Endothelial cell of umbilical vein (primary cell): ENCODE data around the gene HKDC1. TPM values are rescaled to one million over a fixed set of nuclear protein-coding genes. Genes with fewer than 3 reads are reported as not detected.

Experiments
- BruUV-seq: library from RNA; stranded (reverse); fragments of 400-500 nt; replicated peaks from 2 replicates; lab custom pipeline; 2021; lab: Mats Ljungman, UMichigan
- CTCF ChIA-PET: fragments of 300-600, 350-600 bp; sonication (Branson Sonifier 250); formaldehyde crosslinking; loops from one replicate; lab custom pipeline; 2021; ENCODE audit warnings: antibody characterized with exemption, inconsistent platforms; lab: Charles Lee
- POLR2A ChIA-PET: fragments of 300-600, 350-600 bp; sonication (Branson Sonifier 250); formaldehyde crosslinking; loops from one replicate; lab custom pipeline; 2021; ENCODE audit warnings: antibody characterized with exemption, inconsistent platforms; lab: Charles Lee
- DNase-seq: peaks from one replicate; pipeline ENCODE4 v3.0.0-alpha.2; 2011; ENCODE audit warnings: low read depth, low spot score
- FAIRE-seq: peaks from 2 replicates; lab custom pipeline; 2011; peaks lifted over from hg19 to GRCh38; lab: Jason Lieb, UNC
- H2AFZ ChIP-seq: 2 replicates; pipeline ENCODE4 v1.6.0; 2012; ENCODE audit warnings: low read depth, low read length, control low read depth, inconsistent platforms
- H3K27ac ChIP-seq: 2 replicates; pipeline ENCODE4 v1.5.1; 2011; ENCODE audit warnings: low read depth, mild to moderate bottlenecking, control low read depth, low read length, moderate library complexity; ENCODE audit not compliant: insufficient read depth
- H3K27me3 ChIP-seq, 2 experiments: 2 replicates each; pipeline versions ENCODE4 v1.6.0 to v1.6.1; 2011; ENCODE audit warnings: low read length in 2 of 2, mixed read lengths in 1 of 2; ENCODE audit not compliant: control insufficient read depth in 2 of 2, insufficient read depth in 2 of 2
- H3K36me3 ChIP-seq, 2 experiments: 2 replicates in 1 of 2; 3 replicates in 1 of 2; pipeline ENCODE4 v1.5.1; 2011; ENCODE audit warnings: low read length in 2 of 2, mild to moderate bottlenecking in 1 of 2, moderate library complexity in 1 of 2; ENCODE audit not compliant: control insufficient read depth in 2 of 2, insufficient read depth in 2 of 2; ENCODE audit errors: extremely low read depth in 1 of 2
- H3K4me1 ChIP-seq: 3 replicates; pipeline ENCODE4 v1.5.1; 2011; ENCODE audit warnings: mild to moderate bottlenecking, low read length; ENCODE audit not compliant: control insufficient read depth, insufficient read depth; ENCODE audit errors: extremely low read depth
- H3K4me2 ChIP-seq: 2 replicates; pipeline ENCODE4 v1.6.1; 2011; ENCODE audit warnings: low read length, control low read depth, mixed read lengths; ENCODE audit not compliant: insufficient read depth
- H3K4me3 ChIP-seq, 3 experiments: fragments of 200-600 bp in 1 of 3; sonication (generic), shearing (Covaris generic) in 1 of 3; replicated peaks in 1 of 3; 2 replicates each; pipeline ENCODE4 v1.5.1; 2011 to 2016; ENCODE audit warnings: control low read depth in 3 of 3, low read length in 3 of 3, mild to moderate bottlenecking in 2 of 3, inconsistent platforms in 1 of 3, low read depth in 1 of 3, moderate library complexity in 1 of 3; ENCODE audit not compliant: insufficient read depth in 1 of 3
- H3K79me2 ChIP-seq: 2 replicates; pipeline ENCODE4 v1.6.0; 2012; ENCODE audit warnings: low read length, inconsistent platforms; ENCODE audit not compliant: control insufficient read depth, insufficient read depth
- H3K9ac ChIP-seq: replicated peaks from 2 replicates; pipeline ENCODE3; 2011; ENCODE audit warnings: low read length, control low read depth; ENCODE audit not compliant: insufficient read depth; ENCODE audit errors: extremely low read depth
- H3K9me1 ChIP-seq: replicated peaks from 3 replicates; pipeline ENCODE4 v1.6.0; 2011; ENCODE audit warnings: mild to moderate bottlenecking, low read length; ENCODE audit not compliant: control insufficient read depth, insufficient read depth; ENCODE audit errors: extremely low read depth
- H3K9me3 ChIP-seq: replicated peaks from 2 replicates; pipeline ENCODE4 v1.5.1; 2012; ENCODE audit warnings: low read length, inconsistent platforms; ENCODE audit not compliant: control insufficient read depth, insufficient read depth
- H4K20me1 ChIP-seq: replicated peaks from 2 replicates; pipeline ENCODE3; 2011; ENCODE audit warnings: mild to moderate bottlenecking, low read length; ENCODE audit not compliant: control insufficient read depth, insufficient read depth; ENCODE audit errors: extremely low read depth
- EZH2 ChIP-seq: IDR thresholded peaks from 2 replicates; pipeline ENCODE4 v1.6.1; 2012; ENCODE audit warnings: borderline replicate concordance, low read depth, mild to moderate bottlenecking, moderate library complexity, low read length, inconsistent platforms; ENCODE audit not compliant: severe bottlenecking
- FOS ChIP-seq: IDR thresholded peaks from 2 replicates; pipeline ENCODE4 v1.6.1; 2011; ENCODE audit warnings: mild to moderate bottlenecking, low read length, moderate library complexity, borderline replicate concordance; ENCODE audit not compliant: insufficient read depth
- GATA2 ChIP-seq: IDR thresholded peaks from 2 replicates; pipeline ENCODE4 v1.7.0; 2011; ENCODE audit warnings: low read depth, mild to moderate bottlenecking, moderate library complexity, mixed read lengths, low read length; ENCODE audit not compliant: insufficient read length, insufficient read depth
- JUN ChIP-seq: IDR thresholded peaks from 2 replicates; pipeline ENCODE4 v1.6.1; 2011; ENCODE audit warnings: borderline replicate concordance, low read depth; ENCODE audit not compliant: insufficient read length, insufficient read depth
- MAX ChIP-seq: IDR thresholded peaks from 2 replicates; pipeline ENCODE4 v1.6.1; 2011; ENCODE audit not compliant: insufficient read depth, insufficient read length
- MYC ChIP-seq: IDR thresholded peaks from one replicate; pipeline ENCODE4 v1.6.1; 2011; ENCODE audit warnings: mild to moderate bottlenecking, low read depth, low read length
- POLR2A ChIP-seq: IDR thresholded peaks from 2 replicates; pipeline ENCODE4 v1.6.1; 2012; ENCODE audit warnings: low read depth, mild to moderate bottlenecking, control low read depth, low read length
- POLR2AphosphoS5 ChIP-seq: IDR thresholded peaks from 2 replicates; pipeline ENCODE4 v1.6.1; 2012; ENCODE audit warnings: low read depth, mild to moderate bottlenecking, control low read depth, low read length, moderate library complexity; ENCODE audit not compliant: insufficient read depth
- dilution Hi-C: fragments of 300-500 bp; cut with MboI; formaldehyde crosslinking; loops from one replicate; pipeline ENCODE4 v1.15.0; 2019; ENCODE audit warnings: low sequenced_read_pairs; ENCODE audit not compliant: extremely low pct_ligation_motif_present
- intact Hi-C: fragments of 100-400 bp; cut with micrococcal nuclease; formaldehyde crosslinking; loops from one replicate; pipeline ENCODE4 v1.10.0; 2022
- polyA plus RNA-seq, 4 experiments: library from polyadenylated mRNA; depleted of rRNA in 3 of 4; stranded (reverse) in 3 of 4; unstranded in 1 of 4; fragments of >200 nt; gene quantifications; 2 replicates each; pipeline versions ENCODE4 v1.2.1 to v1.2.3, GENCODE V29; 2011 to 2012; ENCODE audit warnings: missing spikeins in 1 of 4
- total RNA-seq: library from RNA; stranded (reverse); gene quantifications from 2 replicates; pipeline ENCODE4 v1.2.3, GENCODE V29; 2021
- TF ChIP-seq, protein P1 (sequence below), 2 donors: IDR thresholded peaks; 1 replicate in 1 of 2; 2 replicates in 1 of 2; pipeline ENCODE4 v1.5.1; 2011; ENCODE audit warnings: low read length in 2 of 2, mild to moderate bottlenecking in 2 of 2, moderate library complexity in 2 of 2, control low read depth in 1 of 2, inconsistent platforms in 1 of 2, low read depth in 1 of 2; ENCODE audit not compliant: insufficient read depth in 1 of 2; ENCODE audit errors: extremely low read depth in 1 of 2

HKDC1 gene
- total and polyA plus RNA-seq, 2 donors (not counting 3 experiments of a cell fraction or from before 2014, with no cell fraction given) = not detected

GRCh38 chr10:69246581-69247312 lies 26.6 kb downstream of the HKDC1 start:
- POLR2A ChIA-PET = no interaction called here
- no peaks in the 10 kb centered on the region for H4K20me1 ChIP-seq
- H3K9me1 ChIP-seq = no peaks in the 10 kb centered on the region
- H3K4me2 ChIP-seq = no peak overlapping the region
- dilution Hi-C loops = loop anchor here (25.0 kb wide), 1 partner anchor 141 kb away; no protein-coding TSS in a partner anchor
- no peaks in the 10 kb centered on the region for H3K27me3 ChIP-seq
- CTCF ChIA-PET = interaction anchor here (0.7 to 1.2 kb wide), 3 partner anchors 11 to 144 kb away, joined by 3 to 4 read pairs (median 4); no protein-coding TSS in a partner anchor
- no peaks in the 10 kb centered on the region for H3K36me3 ChIP-seq
- DNase-seq (no peak), FAIRE-seq (no peak)
- no peaks in the 10 kb centered on the region for H3K9me3 ChIP-seq
- no peak overlapping the region for H2AFZ ChIP-seq
- no peak overlapping the region for H3K4me3 ChIP-seq
- H3K4me1 ChIP-seq = no peaks in the 10 kb centered on the region
- intact Hi-C loops = no loop called here
- TF ChIP-seq POLR2AphosphoS5 = no peak
- no peak for TF ChIP-seq JUN
- TF ChIP-seq, protein P1, sequence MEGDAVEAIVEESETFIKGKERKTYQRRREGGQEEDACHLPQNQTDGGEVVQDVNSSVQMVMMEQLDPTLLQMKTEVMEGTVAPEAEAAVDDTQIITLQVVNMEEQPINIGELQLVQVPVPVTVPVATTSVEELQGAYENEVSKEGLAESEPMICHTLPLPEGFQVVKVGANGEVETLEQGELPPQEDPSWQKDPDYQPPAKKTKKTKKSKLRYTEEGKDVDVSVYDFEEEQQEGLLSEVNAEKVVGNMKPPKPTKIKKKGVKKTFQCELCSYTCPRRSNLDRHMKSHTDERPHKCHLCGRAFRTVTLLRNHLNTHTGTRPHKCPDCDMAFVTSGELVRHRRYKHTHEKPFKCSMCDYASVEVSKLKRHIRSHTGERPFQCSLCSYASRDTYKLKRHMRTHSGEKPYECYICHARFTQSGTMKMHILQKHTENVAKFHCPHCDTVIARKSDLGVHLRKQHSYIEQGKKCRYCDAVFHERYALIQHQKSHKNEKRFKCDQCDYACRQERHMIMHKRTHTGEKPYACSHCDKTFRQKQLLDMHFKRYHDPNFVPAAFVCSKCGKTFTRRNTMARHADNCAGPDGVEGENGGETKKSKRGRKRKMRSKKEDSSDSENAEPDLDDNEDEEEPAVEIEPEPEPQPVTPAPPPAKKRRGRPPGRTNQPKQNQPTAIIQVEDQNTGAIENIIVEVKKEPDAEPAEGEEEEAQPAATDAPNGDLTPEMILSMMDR (IDR thresholded peaks at IDR 0.05; ENCODE audit: extremely low read depth in 1 of 2, insufficient read depth in 1 of 2, low read depth in 1 of 2, low read length in 2 of 2) = no peak
- TF ChIP-seq MAX = no peak
- no peak for TF ChIP-seq FOS
- no peak for TF ChIP-seq EZH2
- TF ChIP-seq MYC = no peak
- TF ChIP-seq POLR2A = no peak
- TF ChIP-seq GATA2 = no peak
- H3K79me2 ChIP-seq = no peaks in the 10 kb centered on the region
- H3K27ac ChIP-seq = no peak overlapping the region
- BruUV-seq = no TSS peak
- no peak overlapping the region for H3K9ac ChIP-seq
